ENCODE results near the gene PRLR.

The PRLR gene

DNA sequence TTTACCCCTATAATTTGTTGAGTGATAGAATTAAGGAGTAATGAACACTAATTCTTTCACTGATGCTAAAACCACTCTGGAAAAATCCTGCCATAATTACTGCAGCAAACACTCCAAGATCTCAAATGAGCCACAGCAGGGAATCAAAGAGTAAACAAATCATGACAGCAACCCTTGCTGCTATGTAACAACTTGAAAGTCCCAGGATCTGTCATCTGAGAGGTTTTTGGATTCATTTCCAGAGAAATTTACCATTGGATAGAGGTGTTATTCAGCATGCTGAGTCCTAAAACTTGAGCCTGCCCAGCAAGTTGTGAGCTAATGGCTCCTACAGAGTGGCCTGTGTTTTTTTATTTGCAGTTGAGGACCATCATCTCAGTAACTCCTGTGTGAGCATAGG lies 59.2 kb downstream of the PRLR start:
- no peaks in the 10 kb centered on the region for H3K27me3 ChIP-seq (replicated peaks; ENCODE audit: control insufficient read depth, insufficient read depth, low read length, poor library complexity, severe bottlenecking)

DNA sequence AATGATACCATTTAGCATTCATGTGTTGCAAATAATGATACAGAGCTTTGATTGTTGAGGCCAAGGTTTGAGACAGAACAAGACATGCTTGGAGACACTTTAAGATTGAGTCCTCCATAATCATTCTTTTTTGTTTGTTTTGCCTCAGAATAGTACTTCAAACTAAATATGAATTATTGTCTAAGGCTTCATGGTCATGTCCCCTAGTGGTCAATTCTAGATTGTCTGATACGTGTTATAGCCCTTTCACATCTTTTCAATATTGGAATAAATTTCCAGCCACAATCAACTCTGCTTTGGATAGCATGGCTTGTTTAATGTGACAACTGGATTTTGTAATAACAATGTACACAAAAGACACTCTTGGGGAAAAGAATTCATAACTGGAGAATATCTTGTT lies 64.2 kb downstream of the PRLR start:
- Histone ChIP-seq H3K9me3 (ENCODE audit: control insufficient read depth, low read length) (no peaks in the 10 kb centered on the region), H3K27ac (ENCODE audit: insufficient read depth, low read length, poor library complexity, severe bottlenecking) (no peak overlapping the region), H3K4me3 (ENCODE audit: insufficient read depth, low read depth, low read length, poor library complexity, severe bottlenecking) (no peak overlapping the region), H3K36me3 (ENCODE audit: control insufficient read depth, insufficient read depth, low read length) (no peaks in the 10 kb centered on the region), H3K27me3 (replicated peaks; ENCODE audit: control insufficient read depth, insufficient read depth, low read length, poor library complexity, severe bottlenecking) (no peaks in the 10 kb centered on the region), H3K4me1 (ENCODE audit: control insufficient read depth, insufficient read depth, low read length, poor library complexity, severe bottlenecking) (no peaks in the 10 kb centered on the region)
- no peak for DNase-seq

More for the DNA sequence above, 59.2 kb downstream of the PRLR start:
- Histone ChIP-seq H3K4me1 (ENCODE audit: control insufficient read depth, insufficient read depth, low read length, poor library complexity, severe bottlenecking) (no peaks in the 10 kb centered on the region), H3K4me3 (ENCODE audit: insufficient read depth, low read depth, low read length, poor library complexity, severe bottlenecking) (no peak overlapping the region), H3K27ac (ENCODE audit: insufficient read depth, low read length, poor library complexity, severe bottlenecking) (no peak overlapping the region), H3K36me3 (ENCODE audit: control insufficient read depth, insufficient read depth, low read length) (no peaks in the 10 kb centered on the region), H3K9me3 (ENCODE audit: control insufficient read depth, low read length) (no peaks in the 10 kb centered on the region)
- DNase-seq, result no peak

DNA sequence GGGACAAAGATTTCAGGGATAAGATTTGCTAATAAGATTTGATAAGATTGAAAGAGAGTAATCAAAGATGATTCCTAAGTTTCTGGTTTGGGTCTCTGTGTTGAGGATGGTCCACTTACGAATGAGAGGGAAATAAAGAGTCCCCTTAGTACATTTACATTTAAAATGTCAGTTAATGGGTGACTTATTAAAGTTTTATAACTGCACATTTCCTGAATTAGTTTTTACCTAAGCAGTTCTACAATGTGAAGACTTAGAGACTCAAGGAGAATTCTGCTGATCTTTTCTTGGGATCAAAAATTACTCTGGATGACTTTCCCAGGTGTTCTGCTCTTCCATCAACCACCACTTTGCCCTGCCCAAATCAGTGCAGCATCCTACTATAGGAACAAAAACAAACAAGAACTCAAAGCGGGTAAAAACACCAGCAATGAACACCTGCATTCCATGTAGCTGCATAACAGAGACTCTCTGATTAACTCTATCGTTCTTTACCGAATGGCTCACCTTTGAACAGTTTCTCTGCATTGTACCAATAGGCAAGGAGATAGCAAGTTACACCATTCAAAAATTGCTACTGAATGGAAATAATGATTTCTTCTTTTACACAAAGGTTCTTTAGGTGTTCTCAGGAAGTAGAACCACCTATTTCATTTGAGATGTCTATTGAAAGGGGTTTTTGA lies 65.3 kb downstream of the PRLR start:
- H3K27me3 ChIP-seq (replicated peaks; ENCODE audit: control insufficient read depth, insufficient read depth, low read length, poor library complexity, severe bottlenecking), result no peaks in the 10 kb centered on the region
- H3K4me3 ChIP-seq (ENCODE audit: insufficient read depth, low read depth, low read length, poor library complexity, severe bottlenecking), result no peak overlapping the region
- H3K9me3 ChIP-seq (ENCODE audit: control insufficient read depth, low read length), result no peaks in the 10 kb centered on the region
- H3K27ac ChIP-seq (ENCODE audit: insufficient read depth, low read length, poor library complexity, severe bottlenecking), result no peak overlapping the region
- no peak for DNase-seq
- H3K4me1 ChIP-seq (ENCODE audit: control insufficient read depth, insufficient read depth, low read length, poor library complexity, severe bottlenecking), result no peaks in the 10 kb centered on the region
- no peaks in the 10 kb centered on the region for H3K36me3 ChIP-seq (ENCODE audit: control insufficient read depth, insufficient read depth, low read length)

DNA sequence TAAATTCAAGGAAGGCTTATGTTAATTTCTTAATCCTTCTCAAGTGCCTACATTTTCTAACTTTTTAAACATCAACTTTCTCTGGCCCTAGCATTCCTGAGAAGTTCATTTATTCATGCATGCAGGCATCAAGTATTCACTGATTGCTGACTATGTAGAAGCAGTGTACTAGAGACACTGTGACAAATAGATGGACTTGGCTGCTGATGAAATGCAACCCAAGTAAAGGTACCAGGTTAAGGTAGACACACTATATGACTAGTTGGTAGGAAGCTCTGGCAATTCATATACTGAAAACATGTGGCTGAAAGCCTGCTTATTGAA lies 66.6 kb downstream of the PRLR start:
- Histone ChIP-seq H3K4me3 (ENCODE audit: insufficient read depth, low read depth, low read length, poor library complexity, severe bottlenecking) (no peak overlapping the region), H3K27ac (ENCODE audit: insufficient read depth, low read length, poor library complexity, severe bottlenecking) (no peak overlapping the region), H3K9me3 (ENCODE audit: control insufficient read depth, low read length) (no peaks in the 10 kb centered on the region), H3K36me3 (ENCODE audit: control insufficient read depth, insufficient read depth, low read length) (no peaks in the 10 kb centered on the region), H3K27me3 (replicated peaks; ENCODE audit: control insufficient read depth, insufficient read depth, low read length, poor library complexity, severe bottlenecking) (no peaks in the 10 kb centered on the region), H3K4me1 (ENCODE audit: control insufficient read depth, insufficient read depth, low read length, poor library complexity, severe bottlenecking) (no peaks in the 10 kb centered on the region)
- DNase-seq, result no peak

DNA sequence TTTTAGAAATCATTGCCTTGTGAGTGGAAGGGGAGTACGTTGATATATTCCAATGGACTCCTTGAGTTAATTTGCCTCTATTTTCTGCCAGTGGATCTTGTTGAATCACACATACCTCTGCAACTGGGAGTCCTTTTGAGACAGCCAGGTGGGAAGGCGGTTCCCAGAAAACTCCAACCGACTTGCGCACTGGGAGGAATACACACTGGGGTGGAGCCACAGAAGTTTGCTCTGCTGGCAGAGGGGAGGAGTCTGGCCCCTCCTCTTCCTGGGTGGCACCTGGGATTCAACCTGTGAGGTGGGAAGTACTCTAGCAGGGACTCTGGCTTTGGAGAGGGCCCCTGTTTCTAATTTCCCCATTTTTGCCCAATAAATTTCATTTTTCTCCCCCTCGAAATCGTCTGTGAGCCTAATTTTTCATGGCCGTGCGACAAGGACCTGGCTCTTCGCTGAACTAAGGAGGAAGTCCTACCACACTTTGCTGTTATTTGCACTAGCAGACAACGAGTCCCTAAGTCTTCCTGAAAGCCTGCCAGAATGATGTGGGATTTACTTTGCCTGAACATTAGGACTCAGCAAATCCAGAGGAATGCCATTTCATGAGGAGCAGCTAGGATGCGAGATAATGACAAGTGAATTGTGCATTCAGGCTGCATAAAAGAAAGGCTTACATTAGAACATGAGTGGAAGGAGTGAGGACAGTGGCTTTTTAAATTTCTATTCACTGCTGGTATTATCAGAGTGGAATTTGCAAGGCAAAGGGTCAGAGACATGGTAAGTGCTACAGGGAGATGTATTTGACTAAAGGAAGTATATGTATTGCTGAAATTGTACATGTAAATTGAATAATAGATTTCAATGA lies 67.2 kb downstream of the PRLR start:
- no peak overlapping the region for H3K4me3 ChIP-seq (ENCODE audit: insufficient read depth, low read depth, low read length, poor library complexity, severe bottlenecking)
- H3K27me3 ChIP-seq (replicated peaks; ENCODE audit: control insufficient read depth, insufficient read depth, low read length, poor library complexity, severe bottlenecking), result no peaks in the 10 kb centered on the region
- H3K36me3 ChIP-seq (ENCODE audit: control insufficient read depth, insufficient read depth, low read length), result no peaks in the 10 kb centered on the region
- H3K27ac ChIP-seq (ENCODE audit: insufficient read depth, low read length, poor library complexity, severe bottlenecking), result no peak overlapping the region
- no peaks in the 10 kb centered on the region for H3K9me3 ChIP-seq (ENCODE audit: control insufficient read depth, low read length)
- DNase-seq, result no peak
- no peaks in the 10 kb centered on the region for H3K4me1 ChIP-seq (ENCODE audit: control insufficient read depth, insufficient read depth, low read length, poor library complexity, severe bottlenecking)

DNA sequence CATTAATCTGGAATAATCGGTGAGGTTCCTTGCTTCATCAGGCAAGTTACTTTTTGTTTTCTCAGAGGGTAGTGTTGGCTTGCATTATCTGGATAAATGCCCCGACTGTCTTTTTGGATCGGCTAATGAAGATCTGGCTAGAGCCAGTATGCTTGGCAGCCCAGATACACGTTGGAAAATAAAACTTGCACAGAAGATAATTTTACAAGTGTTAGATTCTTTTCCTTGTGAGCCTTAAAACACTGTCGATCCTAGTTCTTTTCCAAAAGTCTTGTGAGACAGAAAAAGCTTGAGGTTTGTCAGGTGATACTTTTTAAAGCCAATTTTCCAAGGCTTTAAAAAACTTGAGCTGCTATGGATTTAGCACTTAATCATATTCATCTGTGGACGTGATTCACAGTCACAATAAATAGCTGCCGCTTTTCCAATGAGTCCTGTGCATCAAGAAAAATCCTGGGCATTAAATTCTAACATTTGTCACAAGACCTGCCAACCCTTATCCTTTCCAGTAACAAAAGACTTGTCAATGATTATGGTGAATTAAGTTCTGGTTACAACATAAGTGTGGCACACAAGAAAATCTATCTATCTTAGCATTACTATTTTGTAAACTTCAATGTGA lies 68.5 kb downstream of the PRLR start:
- no peaks in the 10 kb centered on the region for H3K9me3 ChIP-seq (ENCODE audit: control insufficient read depth, low read length)
- no peak overlapping the region for H3K27ac ChIP-seq (ENCODE audit: insufficient read depth, low read length, poor library complexity, severe bottlenecking)
- no peaks in the 10 kb centered on the region for H3K27me3 ChIP-seq (replicated peaks; ENCODE audit: control insufficient read depth, insufficient read depth, low read length, poor library complexity, severe bottlenecking)
- no peak for DNase-seq
- no peaks in the 10 kb centered on the region for H3K36me3 ChIP-seq (ENCODE audit: control insufficient read depth, insufficient read depth, low read length)
- H3K4me1 ChIP-seq (ENCODE audit: control insufficient read depth, insufficient read depth, low read length, poor library complexity, severe bottlenecking), result no peaks in the 10 kb centered on the region
- no peak overlapping the region for H3K4me3 ChIP-seq (ENCODE audit: insufficient read depth, low read depth, low read length, poor library complexity, severe bottlenecking)

DNA sequence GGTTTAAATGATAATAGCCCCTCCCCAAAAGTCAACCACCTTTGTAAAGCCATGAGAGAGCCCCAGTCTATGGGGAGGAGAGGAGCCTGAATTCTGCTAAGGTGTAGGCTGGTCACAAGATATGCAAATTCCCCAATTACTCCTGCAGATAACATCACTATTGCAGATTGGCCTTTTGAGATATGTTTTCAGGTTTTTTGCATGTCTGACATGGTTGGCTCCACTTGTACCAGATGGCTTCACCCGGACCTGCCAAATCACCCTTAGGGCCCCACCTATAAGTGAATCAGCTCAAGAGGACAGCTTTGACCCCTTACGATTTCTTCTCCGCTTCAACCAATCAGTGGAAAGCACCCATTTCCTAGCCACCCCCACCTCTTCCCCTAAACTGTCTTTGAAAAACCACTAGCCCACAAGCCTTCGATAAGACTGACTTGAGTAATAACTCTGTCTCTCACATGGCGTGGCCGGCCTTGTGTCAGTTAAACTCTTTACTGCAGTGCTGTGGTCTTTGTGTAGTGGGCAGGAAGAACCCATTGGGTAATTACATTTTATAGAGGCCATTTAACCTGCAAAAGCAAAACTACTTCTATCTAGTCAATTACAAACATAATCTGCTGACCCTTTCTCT lies 69.7 kb downstream of the PRLR start:
- no peaks in the 10 kb centered on the region for H3K36me3 ChIP-seq (ENCODE audit: control insufficient read depth, insufficient read depth, low read length)
- no peak for DNase-seq
- H3K9me3 ChIP-seq (ENCODE audit: control insufficient read depth, low read length), result no peaks in the 10 kb centered on the region
- no peaks in the 10 kb centered on the region for H3K27me3 ChIP-seq (replicated peaks; ENCODE audit: control insufficient read depth, insufficient read depth, low read length, poor library complexity, severe bottlenecking)
- no peaks in the 10 kb centered on the region for H3K4me1 ChIP-seq (ENCODE audit: control insufficient read depth, insufficient read depth, low read length, poor library complexity, severe bottlenecking)
- H3K27ac ChIP-seq (ENCODE audit: insufficient read depth, low read length, poor library complexity, severe bottlenecking), result no peak overlapping the region
- H3K4me3 ChIP-seq (ENCODE audit: insufficient read depth, low read depth, low read length, poor library complexity, severe bottlenecking), result no peak overlapping the region

DNA sequence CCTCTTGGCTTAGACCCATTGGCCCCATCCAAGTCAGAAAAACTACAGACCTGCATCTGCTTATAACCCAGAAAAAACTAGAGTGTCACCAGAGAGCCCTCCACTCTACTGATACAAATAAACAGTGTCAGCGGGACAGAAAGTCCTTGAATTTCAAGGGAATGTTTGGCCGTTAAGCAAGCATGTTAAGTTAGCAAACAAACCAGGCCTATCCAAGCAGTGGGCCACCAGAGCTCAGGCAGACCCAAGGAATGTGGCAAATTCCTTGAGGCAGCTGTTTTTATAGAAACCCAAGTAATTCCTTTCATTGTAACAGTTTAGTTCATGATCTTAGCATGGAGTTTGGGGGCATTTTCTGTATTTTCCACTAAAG lies 70.9 kb downstream of the PRLR start:
- no peaks in the 10 kb centered on the region for H3K4me1 ChIP-seq (ENCODE audit: control insufficient read depth, insufficient read depth, low read length, poor library complexity, severe bottlenecking)

DNA sequence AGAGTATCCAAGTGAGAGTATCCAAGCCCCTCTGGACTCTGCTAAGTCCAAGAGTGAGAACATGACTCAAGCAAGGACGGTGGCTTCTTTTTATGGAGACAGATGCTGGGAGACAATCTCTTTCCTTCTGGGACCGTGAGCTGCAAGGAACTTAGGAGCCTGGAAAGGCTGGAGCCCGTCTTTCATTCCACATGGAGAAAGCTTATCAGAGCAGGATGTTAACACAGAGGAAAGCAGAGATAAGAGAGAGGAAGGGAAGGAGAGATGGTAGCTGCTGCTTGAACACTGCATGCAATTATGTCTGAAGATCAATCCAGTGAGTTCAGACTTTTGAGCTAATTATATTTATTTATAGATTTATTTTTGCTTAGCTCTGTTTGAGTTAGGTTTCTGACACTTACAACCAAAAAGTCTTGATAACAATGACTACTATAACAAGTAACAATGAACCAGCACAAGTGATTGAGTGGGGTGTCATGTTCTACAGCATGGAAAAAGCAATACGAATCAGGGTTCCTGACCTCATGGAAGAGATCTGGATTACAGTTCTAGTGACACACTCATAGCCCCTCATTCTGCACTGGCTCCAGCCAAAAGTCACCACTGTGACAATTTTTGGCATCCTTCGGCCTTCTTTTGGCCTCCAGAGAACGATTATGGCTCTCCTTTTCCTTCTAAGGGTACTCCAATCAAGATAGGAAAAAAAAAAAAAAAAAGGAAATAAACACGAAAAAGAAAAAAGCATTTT lies 71.5 kb downstream of the PRLR start:
- Histone ChIP-seq H3K4me3 (ENCODE audit: insufficient read depth, low read depth, low read length, poor library complexity, severe bottlenecking) (no peak overlapping the region), H3K36me3 (ENCODE audit: control insufficient read depth, insufficient read depth, low read length) (no peaks in the 10 kb centered on the region), H3K9me3 (ENCODE audit: control insufficient read depth, low read length) (no peaks in the 10 kb centered on the region), H3K27me3 (replicated peaks; ENCODE audit: control insufficient read depth, insufficient read depth, low read length, poor library complexity, severe bottlenecking) (no peaks in the 10 kb centered on the region), H3K27ac (ENCODE audit: insufficient read depth, low read length, poor library complexity, severe bottlenecking) (no peak overlapping the region), H3K4me1 (ENCODE audit: control insufficient read depth, insufficient read depth, low read length, poor library complexity, severe bottlenecking) (no peaks in the 10 kb centered on the region)
- no peak for DNase-seq

More for the DNA sequence above, 70.9 kb downstream of the PRLR start:
- no peaks in the 10 kb centered on the region for H3K27me3 ChIP-seq (replicated peaks; ENCODE audit: control insufficient read depth, insufficient read depth, low read length, poor library complexity, severe bottlenecking)
- no peaks in the 10 kb centered on the region for H3K9me3 ChIP-seq (ENCODE audit: control insufficient read depth, low read length)
- no peak overlapping the region for H3K4me3 ChIP-seq (ENCODE audit: insufficient read depth, low read depth, low read length, poor library complexity, severe bottlenecking)
- no peak for DNase-seq
- no peak overlapping the region for H3K27ac ChIP-seq (ENCODE audit: insufficient read depth, low read length, poor library complexity, severe bottlenecking)
- no peaks in the 10 kb centered on the region for H3K36me3 ChIP-seq (ENCODE audit: control insufficient read depth, insufficient read depth, low read length)

Measured in effector memory CD4-positive, alpha-beta T cell (primary cell).